Measurements from ENCODE around the gene OR2H2. TPM values are rescaled to one million over a fixed set of nuclear protein-coding genes. Genes with fewer than 3 reads are reported as not detected.

OR2H2 gene
- total RNA-seq, 1 experiment from 2014 or later: not detected

DNA sequence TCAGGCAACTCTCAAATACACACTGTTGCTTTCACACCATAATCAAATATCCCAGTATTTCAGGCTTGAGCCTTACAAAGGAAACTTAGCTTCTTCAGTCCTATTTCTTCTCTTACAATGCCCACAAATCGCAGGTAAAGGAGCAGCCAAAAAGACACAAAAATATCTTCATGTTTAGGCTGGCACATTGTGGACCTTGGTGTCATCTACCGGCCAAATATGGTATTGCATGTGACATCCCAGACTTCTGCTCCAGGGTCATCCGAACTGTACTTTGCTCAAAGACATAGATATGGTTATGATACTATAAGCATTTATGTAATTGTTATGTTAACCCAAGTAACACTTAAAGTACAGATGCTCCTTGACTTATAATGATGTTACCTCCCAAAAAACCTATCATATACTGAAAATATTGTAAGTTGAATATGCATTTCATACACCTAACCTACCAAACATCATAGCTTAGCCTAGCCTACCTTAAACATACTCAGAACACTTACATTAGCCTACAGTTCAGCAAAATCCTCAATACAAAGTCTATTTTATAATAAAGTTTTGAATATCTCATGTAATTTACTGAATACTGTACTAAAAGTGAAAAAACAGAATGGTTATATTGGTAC is 4.6 kb downstream of the OR2H2 start:
- Histone ChIP-seq H2AFZ (ENCODE audit: low read length) (no peak overlapping the region), H3K9me2 (replicated peaks; ENCODE audit: low read length) (no peaks in the 10 kb centered on the region), H3K4me3 (ENCODE audit: low read length) (no peak overlapping the region), H3K9ac (ENCODE audit: low read length) (no peak overlapping the region), H3K4me2 (ENCODE audit: low read length) (no peak overlapping the region), H3K27ac (ENCODE audit: low read length) (no peak overlapping the region), H4K20me1 (ENCODE audit: low read length) (no peaks in the 10 kb centered on the region), H3K9me3 (ENCODE audit: low read length) (no peaks in the 10 kb centered on the region), H3K27me3 (ENCODE audit: low read length) (peaks cover 23% of the 10 kb centered on the region), H3K79me2 (ENCODE audit: low read length) (no peaks in the 10 kb centered on the region), H3K4me1 (ENCODE audit: insufficient read depth, low read length) (no peaks in the 10 kb centered on the region), H3F3A (ENCODE audit: low read length, unreplicated experiment) (no peaks in the 10 kb centered on the region), H3K36me3 (ENCODE audit: low read depth, low read length) (no peaks in the 10 kb centered on the region)
- no TSS peak for BruUV-seq (replicated peaks)
- DNase-seq: peak; percentile 71
- intact Hi-C loops (cut with micrococcal nuclease): loop anchor here (1.0 to 5.0 kb wide), 4 partner anchors 175 to 902 kb away; partner anchors contain the start of gene OR12D1
- TF ChIP-seq EZH2 (IDR thresholded peaks at IDR 0.05; ENCODE audit: low read length, unreplicated experiment) (no peak), EZH2phosphoT487 (IDR thresholded peaks at IDR 0.05; ENCODE audit: borderline replicate concordance, low read length) (no peak)
- TF ChIP-seq, protein P1, sequence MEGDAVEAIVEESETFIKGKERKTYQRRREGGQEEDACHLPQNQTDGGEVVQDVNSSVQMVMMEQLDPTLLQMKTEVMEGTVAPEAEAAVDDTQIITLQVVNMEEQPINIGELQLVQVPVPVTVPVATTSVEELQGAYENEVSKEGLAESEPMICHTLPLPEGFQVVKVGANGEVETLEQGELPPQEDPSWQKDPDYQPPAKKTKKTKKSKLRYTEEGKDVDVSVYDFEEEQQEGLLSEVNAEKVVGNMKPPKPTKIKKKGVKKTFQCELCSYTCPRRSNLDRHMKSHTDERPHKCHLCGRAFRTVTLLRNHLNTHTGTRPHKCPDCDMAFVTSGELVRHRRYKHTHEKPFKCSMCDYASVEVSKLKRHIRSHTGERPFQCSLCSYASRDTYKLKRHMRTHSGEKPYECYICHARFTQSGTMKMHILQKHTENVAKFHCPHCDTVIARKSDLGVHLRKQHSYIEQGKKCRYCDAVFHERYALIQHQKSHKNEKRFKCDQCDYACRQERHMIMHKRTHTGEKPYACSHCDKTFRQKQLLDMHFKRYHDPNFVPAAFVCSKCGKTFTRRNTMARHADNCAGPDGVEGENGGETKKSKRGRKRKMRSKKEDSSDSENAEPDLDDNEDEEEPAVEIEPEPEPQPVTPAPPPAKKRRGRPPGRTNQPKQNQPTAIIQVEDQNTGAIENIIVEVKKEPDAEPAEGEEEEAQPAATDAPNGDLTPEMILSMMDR (conservative IDR thresholded peaks at IDR 0.05; ENCODE audit: low read depth, low read length): peak; percentile 97
- peak; percentile 68 for ATAC-seq
- ChIA-PET CTCF (interaction anchor here (0.6 kb wide), 1 partner anchor 712 kb away, joined by 8 read pairs; no protein-coding TSS in a partner anchor), POLR2A (ENCODE audit: unreplicated experiment) (no interaction called here)

DNA sequence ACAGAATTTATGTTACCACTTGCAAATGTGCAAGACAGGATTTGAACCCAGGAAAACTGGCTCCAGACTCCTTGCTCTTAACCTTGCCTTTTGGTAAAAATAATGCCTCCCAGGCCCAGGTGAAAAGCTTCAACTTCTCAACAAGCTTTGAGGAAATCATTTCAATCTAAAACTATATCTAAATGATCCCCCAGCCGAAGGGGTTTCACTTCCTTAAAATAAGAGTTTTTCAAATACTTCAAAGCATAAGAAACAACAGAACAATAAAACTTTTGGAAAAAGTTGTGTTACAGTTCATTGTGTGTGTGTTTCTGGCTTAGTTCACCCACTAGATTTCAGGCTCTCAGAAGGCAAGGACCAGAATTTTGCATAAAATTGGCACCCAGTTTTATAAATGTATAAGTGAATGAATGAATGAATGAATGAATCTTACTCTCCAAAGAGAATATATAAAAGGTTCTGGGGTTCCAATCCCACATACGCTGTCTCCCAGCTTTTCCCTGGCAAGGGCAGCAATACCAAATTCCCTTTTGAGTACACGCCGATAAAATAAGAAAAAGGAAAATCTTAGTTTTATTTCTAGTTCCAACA is 5.4 kb downstream of the OR2H2 start:
- Histone ChIP-seq H3K9me2 (replicated peaks; ENCODE audit: low read length) (no peaks in the 10 kb centered on the region), H3F3A (ENCODE audit: low read length, unreplicated experiment) (no peaks in the 10 kb centered on the region), H3K4me2 (ENCODE audit: low read length) (no peak overlapping the region), H3K27me3 (ENCODE audit: low read length) (peaks cover 15% of the 10 kb centered on the region), H3K4me3 (ENCODE audit: low read length) (no peak overlapping the region), H3K4me1 (ENCODE audit: insufficient read depth, low read length) (no peaks in the 10 kb centered on the region), H3K27ac (ENCODE audit: low read length) (no peak overlapping the region), H3K9me3 (ENCODE audit: low read length) (no peaks in the 10 kb centered on the region), H3K9ac (ENCODE audit: low read length) (no peak overlapping the region), H3K79me2 (ENCODE audit: low read length) (no peaks in the 10 kb centered on the region), H3K36me3 (ENCODE audit: low read depth, low read length) (no peaks in the 10 kb centered on the region), H2AFZ (ENCODE audit: low read length) (no peak overlapping the region), H4K20me1 (ENCODE audit: low read length) (no peaks in the 10 kb centered on the region)
- ATAC-seq (no peak), DNase-seq (no peak)
- POLR2A ChIA-PET (ENCODE audit: unreplicated experiment): no interaction called here
- intact Hi-C loops (cut with micrococcal nuclease): no loop called here
- BruUV-seq (replicated peaks): no TSS peak
- CTCF ChIA-PET: no interaction called here
- TF ChIP-seq, protein P1 (conservative IDR thresholded peaks at IDR 0.05; ENCODE audit: low read depth, low read length): no peak
- TF ChIP-seq EZH2 (IDR thresholded peaks at IDR 0.05; ENCODE audit: low read length, unreplicated experiment) (no peak), EZH2phosphoT487 (IDR thresholded peaks at IDR 0.05; ENCODE audit: borderline replicate concordance, low read length) (no peak)

DNA sequence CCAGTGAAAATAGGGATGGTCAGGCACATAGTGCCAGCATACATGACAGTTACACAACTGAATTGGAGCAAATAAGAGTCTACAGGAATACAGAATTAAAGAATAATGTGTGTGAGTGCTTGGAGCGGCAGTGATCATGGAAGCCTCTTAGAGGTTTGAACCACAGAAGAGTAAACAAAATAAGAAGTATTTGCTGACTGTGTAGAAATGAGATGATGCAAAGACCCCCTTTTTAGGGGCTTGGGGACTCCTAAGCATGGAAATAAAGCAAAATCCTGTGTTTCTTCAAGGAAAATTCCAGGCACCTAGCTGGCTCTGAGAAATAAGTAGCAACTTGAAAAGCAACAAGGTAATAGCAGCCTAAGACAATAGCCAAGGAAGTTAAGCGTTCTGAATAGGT is 6.8 kb downstream of the OR2H2 start:
- Histone ChIP-seq H3K9me2 (replicated peaks; ENCODE audit: low read length) (no peaks in the 10 kb centered on the region), H3K9ac (ENCODE audit: low read length) (no peak overlapping the region), H3K27ac (ENCODE audit: low read length) (no peak overlapping the region), H3K4me1 (ENCODE audit: insufficient read depth, low read length) (no peaks in the 10 kb centered on the region), H3K4me3 (ENCODE audit: low read length) (no peak overlapping the region), H3F3A (ENCODE audit: low read length, unreplicated experiment) (no peaks in the 10 kb centered on the region), H4K20me1 (ENCODE audit: low read length) (no peaks in the 10 kb centered on the region), H3K79me2 (ENCODE audit: low read length) (no peaks in the 10 kb centered on the region), H3K4me2 (ENCODE audit: low read length) (no peak overlapping the region), H3K36me3 (ENCODE audit: low read depth, low read length) (no peaks in the 10 kb centered on the region), H3K27me3 (ENCODE audit: low read length) (peaks cover 9% of the 10 kb centered on the region), H3K9me3 (ENCODE audit: low read length) (no peaks in the 10 kb centered on the region), H2AFZ (ENCODE audit: low read length) (no peak overlapping the region)
- TF ChIP-seq EZH2phosphoT487 (IDR thresholded peaks at IDR 0.05; ENCODE audit: borderline replicate concordance, low read length) (no peak), EZH2 (IDR thresholded peaks at IDR 0.05; ENCODE audit: low read length, unreplicated experiment) (no peak)
- TF ChIP-seq, protein P1 (conservative IDR thresholded peaks at IDR 0.05; ENCODE audit: low read depth, low read length): no peak
- intact Hi-C loops (cut with micrococcal nuclease): no loop called here
- BruUV-seq (replicated peaks): no TSS peak
- CTCF ChIA-PET: no interaction called here
- ATAC-seq (no peak), DNase-seq (no peak)
- POLR2A ChIA-PET (ENCODE audit: unreplicated experiment): no interaction called here
